Measurements from ENCODE around the gene MCU.

MCU gene

DNA sequence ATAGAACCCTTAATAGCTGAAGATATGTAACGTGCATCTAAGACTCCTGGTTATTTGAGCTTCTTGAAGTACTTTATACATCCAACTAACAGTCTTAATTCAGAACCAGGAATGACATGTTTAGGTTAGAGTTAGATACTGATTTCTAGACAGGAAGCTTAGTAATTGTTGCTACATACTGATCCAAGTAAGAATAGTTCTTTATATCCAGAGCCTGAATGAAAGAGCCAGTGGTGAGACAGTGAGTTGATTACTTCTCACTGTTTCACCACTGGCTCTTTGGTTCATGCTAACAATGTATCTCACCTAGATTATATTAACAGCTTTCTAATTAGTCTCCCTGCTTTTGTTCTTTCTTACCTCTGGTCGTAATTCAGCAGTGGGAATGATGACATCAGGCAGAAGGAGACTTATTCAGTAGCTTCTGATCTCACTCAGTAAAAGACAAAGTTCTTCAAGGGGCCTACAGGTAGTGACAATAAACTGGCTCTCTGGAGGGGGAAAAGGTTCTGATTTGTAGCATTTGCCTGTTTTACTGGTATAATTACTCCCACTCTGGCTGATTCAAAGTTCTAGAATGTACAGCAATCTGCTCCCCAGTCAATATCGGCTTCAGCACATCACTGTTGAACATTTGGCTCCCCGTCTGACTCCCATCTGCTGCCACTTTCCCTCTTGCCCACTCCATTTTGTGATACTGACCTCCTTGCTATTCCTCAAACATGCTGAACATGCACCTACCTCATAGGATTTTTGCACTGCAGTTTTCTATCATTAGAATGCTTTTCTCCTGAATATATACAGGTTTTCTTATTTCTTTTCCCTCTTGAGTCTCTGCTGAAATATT, 29.1 kb downstream of the MCU start:
- Histone ChIP-seq H3K27ac (ENCODE audit: low read depth, low read length) (no peak overlapping the region), H3K36me3 (ENCODE audit: control insufficient read depth in 5 of 5, insufficient read depth in 5 of 5, low read length in 5 of 5) (peaks cover 1 to 11% (median 4%) of the 10 kb centered on the region in 5 donors), H3K9me3 (ENCODE audit: control insufficient read depth in 5 of 5, low read length in 5 of 5) (no peaks in the 10 kb centered on the region)

DNA sequence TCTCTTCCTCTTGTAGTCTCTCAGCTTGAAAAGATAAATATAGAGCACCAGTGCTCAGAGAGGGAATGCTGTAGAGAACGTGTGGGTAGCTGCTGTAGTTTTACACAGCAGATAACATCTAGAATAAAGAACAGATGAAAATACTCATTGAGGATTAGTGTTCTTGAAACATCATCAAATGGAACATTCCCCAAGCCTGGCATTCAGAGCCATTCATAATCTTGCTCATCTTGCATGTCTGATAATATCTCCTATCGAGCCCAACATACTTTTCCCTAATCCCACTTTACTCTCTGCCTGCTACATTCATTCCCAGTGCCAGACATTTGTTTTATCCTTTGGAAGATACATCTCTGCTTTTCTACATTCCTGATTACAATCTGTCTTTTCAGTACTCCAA, 35.2 kb downstream of the MCU start:
- no peak overlapping the region for H3K9ac ChIP-seq (ENCODE audit: low read length in 5 of 5)
- peaks cover 2 to 9% (median 5%) of the 10 kb centered on the region in 5 donors for H3K4me1 ChIP-seq (ENCODE audit: control insufficient read depth in 5 of 5, insufficient read depth in 5 of 5, low read length in 5 of 5)
- H3K36me3 ChIP-seq (ENCODE audit: control insufficient read depth in 5 of 5, insufficient read depth in 5 of 5, low read length in 5 of 5) = no peaks in the 10 kb centered on the region
- no peaks in the 10 kb centered on the region for H3K27me3 ChIP-seq (ENCODE audit: control insufficient read depth in 5 of 5, insufficient read depth in 4 of 5, low read length in 5 of 5)
- no peak overlapping the region for H3K27ac ChIP-seq (ENCODE audit: low read depth, low read length)
- no peak overlapping the region for H3K4me3 ChIP-seq (ENCODE audit: low read depth in 1 of 5, low read length in 5 of 5)
- H3K9me3 ChIP-seq (ENCODE audit: control insufficient read depth in 5 of 5, low read length in 5 of 5) = no peaks in the 10 kb centered on the region

More for the DNA sequence above, 29.1 kb downstream of the MCU start:
- Histone ChIP-seq H3K9ac (ENCODE audit: low read length in 5 of 5) (no peak overlapping the region), H3K4me3 (ENCODE audit: low read depth in 1 of 5, low read length in 5 of 5) (no peak overlapping the region), H3K27me3 (ENCODE audit: control insufficient read depth in 5 of 5, insufficient read depth in 4 of 5, low read length in 5 of 5) (no peaks in the 10 kb centered on the region), H3K4me1 (ENCODE audit: control insufficient read depth in 5 of 5, insufficient read depth in 5 of 5, low read length in 5 of 5) (no peaks in the 10 kb centered on the region)

DNA sequence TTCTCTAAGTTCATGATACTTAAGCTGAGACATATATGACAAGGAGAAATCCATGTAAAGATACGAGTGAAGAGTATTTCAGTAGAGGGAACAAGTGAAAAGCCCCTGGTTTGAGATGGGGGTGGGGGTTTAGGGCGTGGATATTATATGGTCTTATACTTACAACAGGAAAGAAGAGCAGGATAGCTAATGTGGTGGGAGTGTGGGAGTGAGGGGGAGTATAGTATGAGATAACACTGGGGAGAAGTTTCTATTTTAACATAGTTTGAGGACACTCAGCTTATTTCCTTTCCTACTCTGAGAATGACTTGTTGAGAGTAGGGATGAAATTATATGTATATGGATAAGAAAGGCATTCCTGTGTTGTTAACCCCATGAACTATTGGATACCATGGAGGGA, 36.5 kb downstream of the MCU start:
- Histone ChIP-seq H3K4me3 (ENCODE audit: low read depth in 1 of 5, low read length in 5 of 5) (no peak overlapping the region), H3K27ac (ENCODE audit: low read depth, low read length) (no peak overlapping the region), H3K36me3 (ENCODE audit: control insufficient read depth in 5 of 5, insufficient read depth in 5 of 5, low read length in 5 of 5) (no peaks in the 10 kb centered on the region), H3K9ac (ENCODE audit: low read length in 5 of 5) (no peak overlapping the region), H3K27me3 (ENCODE audit: control insufficient read depth in 5 of 5, insufficient read depth in 4 of 5, low read length in 5 of 5) (no peaks in the 10 kb centered on the region), H3K9me3 (ENCODE audit: control insufficient read depth in 5 of 5, low read length in 5 of 5) (no peaks in the 10 kb centered on the region), H3K4me1 (ENCODE audit: control insufficient read depth in 5 of 5, insufficient read depth in 5 of 5, low read length in 5 of 5) (peaks cover 2 to 9% (median 5%) of the 10 kb centered on the region in 5 donors)

GRCh38 chr10:72729528-72729927, 37.6 kb downstream of the MCU start:
- Histone ChIP-seq H3K27ac (ENCODE audit: low read depth, low read length) (no peak overlapping the region), H3K4me3 (ENCODE audit: low read depth in 1 of 5, low read length in 5 of 5) (no peak overlapping the region), H3K9me3 (ENCODE audit: control insufficient read depth in 5 of 5, low read length in 5 of 5) (no peaks in the 10 kb centered on the region), H3K27me3 (ENCODE audit: control insufficient read depth in 5 of 5, insufficient read depth in 4 of 5, low read length in 5 of 5) (no peaks in the 10 kb centered on the region), H3K9ac (ENCODE audit: low read length in 5 of 5) (no peak overlapping the region), H3K36me3 (ENCODE audit: control insufficient read depth in 5 of 5, insufficient read depth in 5 of 5, low read length in 5 of 5) (no peaks in the 10 kb centered on the region), H3K4me1 (ENCODE audit: control insufficient read depth in 5 of 5, insufficient read depth in 5 of 5, low read length in 5 of 5) (peaks cover 2 to 9% (median 5%) of the 10 kb centered on the region in 5 donors)

DNA sequence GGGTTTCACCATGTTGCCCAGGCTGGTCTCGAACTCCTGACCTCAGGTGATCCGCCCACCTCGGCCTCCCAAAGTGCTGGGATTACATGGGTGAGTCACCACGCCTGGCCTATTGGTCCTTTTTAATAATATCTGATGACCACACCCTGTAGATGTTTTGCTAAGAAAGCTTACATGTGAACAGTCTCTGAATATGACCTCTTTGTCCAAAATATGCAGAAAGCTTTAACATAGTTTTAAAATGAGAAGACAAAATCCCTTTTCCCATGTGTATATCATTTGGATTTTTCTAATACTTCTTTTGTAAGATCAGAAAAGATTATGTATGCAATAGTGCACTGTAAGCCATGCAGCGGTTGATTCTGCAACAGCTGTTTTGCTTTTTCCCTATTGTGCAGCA, 38.5 kb downstream of the MCU start:
- Histone ChIP-seq H3K4me1 (ENCODE audit: control insufficient read depth in 5 of 5, insufficient read depth in 5 of 5, low read length in 5 of 5) (peaks cover 2 to 12% (median 8%) of the 10 kb centered on the region in 5 donors), H3K36me3 (ENCODE audit: control insufficient read depth in 5 of 5, insufficient read depth in 5 of 5, low read length in 5 of 5) (no peaks in the 10 kb centered on the region), H3K27me3 (ENCODE audit: control insufficient read depth in 5 of 5, insufficient read depth in 4 of 5, low read length in 5 of 5) (no peaks in the 10 kb centered on the region), H3K27ac (ENCODE audit: low read depth, low read length) (no peak overlapping the region), H3K9me3 (ENCODE audit: control insufficient read depth in 5 of 5, low read length in 5 of 5) (no peaks in the 10 kb centered on the region), H3K9ac (ENCODE audit: low read length in 5 of 5) (no peak overlapping the region), H3K4me3 (ENCODE audit: low read depth in 1 of 5, low read length in 5 of 5) (no peak overlapping the region)

DNA sequence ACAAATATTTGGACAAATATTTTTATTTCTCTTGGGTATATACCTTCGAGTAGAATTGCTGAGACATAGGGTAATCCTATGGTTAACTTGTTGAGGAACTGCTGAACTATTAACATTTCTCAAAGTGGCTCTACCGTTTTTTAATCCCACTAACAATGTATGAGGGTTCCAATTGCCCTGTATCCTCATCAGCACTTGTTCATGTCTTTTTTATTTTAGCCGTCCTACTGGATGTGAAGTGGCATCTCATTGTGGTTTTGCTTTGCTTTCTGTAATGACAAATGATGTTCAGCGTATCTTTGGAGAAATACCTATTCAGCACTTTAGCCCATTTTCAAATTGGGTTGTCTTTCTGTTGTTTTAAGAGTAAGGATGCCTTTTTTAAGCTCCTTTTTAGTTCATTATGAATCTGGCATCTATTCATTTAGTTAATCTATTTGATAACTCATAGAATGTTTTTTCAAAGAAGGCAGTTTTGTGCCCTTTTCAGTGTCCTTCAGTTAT, 40.0 kb downstream of the MCU start:
- no peaks in the 10 kb centered on the region for H3K27me3 ChIP-seq (ENCODE audit: control insufficient read depth in 5 of 5, insufficient read depth in 4 of 5, low read length in 5 of 5)
- H3K9ac ChIP-seq (ENCODE audit: low read length in 5 of 5) = no peak overlapping the region
- H3K9me3 ChIP-seq (ENCODE audit: control insufficient read depth in 5 of 5, low read length in 5 of 5) = no peaks in the 10 kb centered on the region
- H3K36me3 ChIP-seq (ENCODE audit: control insufficient read depth in 5 of 5, insufficient read depth in 5 of 5, low read length in 5 of 5) = no peaks in the 10 kb centered on the region
- H3K4me1 ChIP-seq (ENCODE audit: control insufficient read depth in 5 of 5, insufficient read depth in 5 of 5, low read length in 5 of 5) = peaks cover 2 to 27% (median 23%) of the 10 kb centered on the region in 5 donors
- no peak overlapping the region for H3K4me3 ChIP-seq (ENCODE audit: low read depth in 1 of 5, low read length in 5 of 5)
- no peak overlapping the region for H3K27ac ChIP-seq (ENCODE audit: low read depth, low read length)

DNA sequence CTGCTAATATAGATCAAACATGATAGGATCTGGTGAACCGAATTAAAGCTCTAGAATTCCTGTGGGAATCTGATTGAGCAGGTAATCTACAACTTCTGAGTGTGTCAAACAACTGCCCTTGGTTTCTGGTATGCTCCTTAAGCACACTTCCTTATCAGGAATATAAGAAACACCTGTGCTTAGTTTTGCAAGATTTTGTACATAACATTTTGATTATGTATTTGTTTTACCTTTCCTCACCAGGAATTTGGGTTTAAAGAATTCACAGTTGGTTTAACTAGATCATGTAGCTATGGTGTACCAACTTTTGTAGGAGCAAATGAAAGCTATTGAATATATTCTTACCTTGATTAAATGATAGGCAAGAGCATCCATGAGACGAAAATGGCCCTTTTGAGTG, 40.6 kb downstream of the MCU start:
- no peak overlapping the region for H3K4me3 ChIP-seq (ENCODE audit: low read depth in 1 of 5, low read length in 5 of 5)
- no peak overlapping the region for H3K9ac ChIP-seq (ENCODE audit: low read length in 5 of 5)
- H3K27me3 ChIP-seq (ENCODE audit: control insufficient read depth in 5 of 5, insufficient read depth in 4 of 5, low read length in 5 of 5) = no peaks in the 10 kb centered on the region
- no peaks in the 10 kb centered on the region for H3K36me3 ChIP-seq (ENCODE audit: control insufficient read depth in 5 of 5, insufficient read depth in 5 of 5, low read length in 5 of 5)
- H3K4me1 ChIP-seq (ENCODE audit: control insufficient read depth in 5 of 5, insufficient read depth in 5 of 5, low read length in 5 of 5) = peaks cover 0 to 27% (median 24%) of the 10 kb centered on the region in 5 donors
- no peaks in the 10 kb centered on the region for H3K9me3 ChIP-seq (ENCODE audit: control insufficient read depth in 5 of 5, low read length in 5 of 5)
- no peak overlapping the region for H3K27ac ChIP-seq (ENCODE audit: low read depth, low read length)

- Histone ChIP-seq H3K4me3 (ENCODE audit: low read depth in 1 of 5, low read length in 5 of 5) (no peak overlapping the region), H3K27me3 (ENCODE audit: control insufficient read depth in 5 of 5, insufficient read depth in 4 of 5, low read length in 5 of 5) (no peaks in the 10 kb centered on the region), H3K27ac (ENCODE audit: low read depth, low read length) (no peak overlapping the region), H3K9me3 (ENCODE audit: control insufficient read depth in 5 of 5, low read length in 5 of 5) (no peaks in the 10 kb centered on the region), H3K36me3 (ENCODE audit: control insufficient read depth in 5 of 5, insufficient read depth in 5 of 5, low read length in 5 of 5) (no peaks in the 10 kb centered on the region), H3K4me1 (ENCODE audit: control insufficient read depth in 5 of 5, insufficient read depth in 5 of 5, low read length in 5 of 5) (peaks cover 0 to 41% (median 35%) of the 10 kb centered on the region in 5 donors), H3K9ac (ENCODE audit: low read length in 5 of 5) (no peak overlapping the region)
Observed at GRCh38 chr10:72733989-72734388, 42.0 kb downstream of the MCU start.

GRCh38 chr10:72735288-72735936, 43.5 kb downstream of the MCU start:
- H3K36me3 ChIP-seq (ENCODE audit: control insufficient read depth in 5 of 5, insufficient read depth in 5 of 5, low read length in 5 of 5) = no peaks in the 10 kb centered on the region
- no peaks in the 10 kb centered on the region for H3K9me3 ChIP-seq (ENCODE audit: control insufficient read depth in 5 of 5, low read length in 5 of 5)
- no peak overlapping the region for H3K9ac ChIP-seq (ENCODE audit: low read length in 5 of 5)
- no peaks in the 10 kb centered on the region for H3K27me3 ChIP-seq (ENCODE audit: control insufficient read depth in 5 of 5, insufficient read depth in 4 of 5, low read length in 5 of 5)
- peaks cover 0 to 49% (median 44%) of the 10 kb centered on the region in 5 donors for H3K4me1 ChIP-seq (ENCODE audit: control insufficient read depth in 5 of 5, insufficient read depth in 5 of 5, low read length in 5 of 5)
- H3K27ac ChIP-seq (ENCODE audit: low read depth, low read length) = peak overlapping the region; percentile 68
- H3K4me3 ChIP-seq (ENCODE audit: low read depth in 1 of 5, low read length in 5 of 5) = no peak overlapping the region

- no peak overlapping the region for H3K4me3 ChIP-seq (ENCODE audit: low read depth in 1 of 5, low read length in 5 of 5)
- no peaks in the 10 kb centered on the region for H3K27me3 ChIP-seq (ENCODE audit: control insufficient read depth in 5 of 5, insufficient read depth in 4 of 5, low read length in 5 of 5)
- H3K4me1 ChIP-seq (ENCODE audit: control insufficient read depth in 5 of 5, insufficient read depth in 5 of 5, low read length in 5 of 5) = peaks cover 0 to 49% (median 41%) of the 10 kb centered on the region in 5 donors
- H3K36me3 ChIP-seq (ENCODE audit: control insufficient read depth in 5 of 5, insufficient read depth in 5 of 5, low read length in 5 of 5) = no peaks in the 10 kb centered on the region
- H3K9ac ChIP-seq (ENCODE audit: low read length in 5 of 5) = peak overlapping the region in 2 of 5 donors; percentile 5 to 54
- no peaks in the 10 kb centered on the region for H3K9me3 ChIP-seq (ENCODE audit: control insufficient read depth in 5 of 5, low read length in 5 of 5)
- peak overlapping the region; percentile 68 for H3K27ac ChIP-seq (ENCODE audit: low read depth, low read length)
Observed at GRCh38 chr10:72736176-72736827, 44.4 kb downstream of the MCU start.
